Esophagus muscularis mucosa (tissue), 4 donors: ENCODE results near the gene STYXL1. TPM values are rescaled to one million over a fixed set of nuclear protein-coding genes. Genes with fewer than 3 reads are reported as not detected.
"Not testable (repeated sequence)": the region's sequence is repeated elsewhere in the genome, so short reads cannot be mapped to it uniquely, and the experiment has no call there.

Experiments used
- DNase-seq: peaks from one replicate; pipeline ENCODE4 v3.0.0-alpha.2; 2017; ENCODE audit errors: extremely low spot score
- H3K27ac ChIP-seq, 4 donors: fragments of 200-600 bp; sonication (generic); replicated peaks in 1 of 4; 1 replicate in 3 of 4; 2 replicates in 1 of 4; pipeline ENCODE4 v1.5.1; 2016 to 2019; ENCODE audit warnings: mild to moderate bottlenecking in 1 of 4
- H3K27me3 ChIP-seq, 4 donors: fragments of 200-600 bp; sonication (generic); one replicate each; pipeline versions ENCODE4 v1.5.1 to v1.6.0; 2016 to 2019
- H3K36me3 ChIP-seq, 4 donors: fragments of 200-600 bp; sonication (generic); one replicate each; pipeline ENCODE4 v1.5.1; 2016 to 2019
- H3K4me1 ChIP-seq, 4 donors: fragments of 200-600 bp; sonication (generic); one replicate each; pipeline ENCODE4 v1.5.1; 2016 to 2019
- H3K4me3 ChIP-seq, 4 donors: fragments of 200-600 bp; sonication (generic); 1 replicate in 2 of 4; 2 replicates in 2 of 4; pipeline ENCODE4 v1.5.1; 2016 to 2019; ENCODE audit warnings: mild to moderate bottlenecking in 4 of 4, moderate library complexity in 1 of 4
- H3K9me3 ChIP-seq, 4 donors: fragments of 200-600 bp; sonication (generic); 1 replicate in 3 of 4; 2 replicates in 1 of 4; pipeline ENCODE4 v1.5.1; 2016 to 2019
- CTCF ChIP-seq, 3 experiments: fragments of 200-600 bp in 2 of 3; fragments of 450-650 bp in 1 of 3; sonication (generic) in 2 of 3; IDR thresholded peaks; one replicate each; pipeline ENCODE4 v1.5.1; 2017 to 2019; ENCODE audit warnings: antibody characterized with exemption in 3 of 3, mild to moderate bottlenecking in 2 of 3, moderate library complexity in 1 of 3
- EP300 ChIP-seq: sonication (generic); formaldehyde crosslinking; IDR thresholded peaks from one replicate; pipeline ENCODE4 v1.6.1; 2017; ENCODE audit warnings: antibody characterized with exemption
- POLR2A ChIP-seq: fragments of 450-650 bp; IDR thresholded peaks from one replicate; pipeline ENCODE4 v1.6.1; 2017; ENCODE audit warnings: antibody characterized with exemption, moderate library complexity, mild to moderate bottlenecking, low read depth
- POLR2AphosphoS5 ChIP-seq, 2 donors: sonication (generic); formaldehyde crosslinking; IDR thresholded peaks; one replicate each; pipeline ENCODE4 v1.6.1; 2017; ENCODE audit warnings: antibody characterized with exemption in 2 of 2
- WGBS: methylation state at CpG from one replicate; pipeline ENCODE4 v1.1.5; 2018; 5-methylcytosine and 5-hydroxymethylcytosine counted together
- intact Hi-C: fragments of 100-400 bp; cut with DNase I; formaldehyde crosslinking; loops from one replicate; pipeline ENCODE4 v1.15.1; 2023
- total RNA-seq, 4 donors: library from RNA; depleted of rRNA; stranded (reverse); fragments of >200 nt; gene quantifications; one replicate each; pipeline versions ENCODE4 v1.1.0 to v1.2.1, GENCODE V29; 2016

The STYXL1 gene
- total RNA-seq, 4 donors from 2014 or later = 13.9 to 20.0 (median 17.9) TPM

GRCh38 chr7:76009672-76010600, 37.9 kb downstream of the STYXL1 start:
- no peak for DNase-seq
- no peak for TF ChIP-seq POLR2A
- TF ChIP-seq EP300 = no peak
- TF ChIP-seq CTCF (IDR thresholded peaks at IDR 0.05) = no peak
- no peak for TF ChIP-seq POLR2AphosphoS5 (IDR thresholded peaks at IDR 0.05)
- H3K9me3 ChIP-seq = no peaks in the 10 kb centered on the region
- H3K4me1 ChIP-seq = peaks cover 17 to 37% (median 28%) of the 10 kb centered on the region in 4 donors
- peak overlapping the region in 3 of 4 donors; percentile 43 to 58 (median 45) for H3K27ac ChIP-seq
- intact Hi-C loops = no loop called here
- peaks cover 3 to 24% (median 6%) of the 10 kb centered on the region in 4 donors for H3K36me3 ChIP-seq
- H3K27me3 ChIP-seq = no peaks in the 10 kb centered on the region
- 84% methylated on average over 11 of the region's 11 CpGs for WGBS
- H3K4me3 ChIP-seq = no peak overlapping the region

DNA sequence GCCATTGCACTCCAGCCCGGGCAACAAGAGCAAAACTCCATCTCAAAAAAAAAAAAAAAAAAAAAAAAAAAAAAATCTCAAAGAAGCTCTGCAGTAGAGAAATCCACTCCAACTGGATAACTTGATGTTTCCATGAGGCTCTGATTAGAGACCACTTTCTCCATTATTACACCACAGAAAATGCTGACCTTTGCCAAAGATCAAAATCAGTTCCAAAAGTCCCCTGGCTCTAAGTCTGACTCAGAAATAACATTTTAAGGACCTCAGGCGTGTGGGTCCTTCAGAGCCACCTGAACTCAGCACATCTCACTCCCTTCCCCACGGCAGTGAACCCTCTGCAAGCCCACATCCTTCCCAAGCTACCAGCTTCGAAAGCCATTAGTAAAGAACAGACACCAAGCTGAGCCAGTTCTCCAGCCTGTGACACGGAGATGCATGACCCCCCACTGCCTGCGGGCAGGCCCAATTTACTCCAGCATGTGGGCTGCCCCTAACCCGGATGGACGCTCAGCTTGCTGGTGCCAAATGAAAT, 39.6 kb downstream of the STYXL1 start:
- WGBS = 75% methylated on average over 8 of the region's 8 CpGs
- intact Hi-C loops = no loop called here
- no peaks in the 10 kb centered on the region for H3K27me3 ChIP-seq
- no peak overlapping the region for H3K4me3 ChIP-seq
- no peak overlapping the region for H3K27ac ChIP-seq
- DNase-seq = no peak
- H3K9me3 ChIP-seq = no peaks in the 10 kb centered on the region
- peaks cover 17 to 37% (median 28%) of the 10 kb centered on the region in 4 donors for H3K4me1 ChIP-seq
- peaks cover 14 to 29% (median 16%) of the 10 kb centered on the region in 4 donors for H3K36me3 ChIP-seq
- TF ChIP-seq POLR2A (no peak), CTCF (IDR thresholded peaks at IDR 0.05) (no peak), EP300 (no peak), POLR2AphosphoS5 (IDR thresholded peaks at IDR 0.05) (no peak)

- peaks cover 0 to 15% (median 8%) of the 10 kb centered on the region in 4 donors for H3K4me1 ChIP-seq
- WGBS = 86% methylated on average over 4 of the region's 4 CpGs
Observed at GRCh38 chr7:76005004-76005403, 42.8 kb downstream of the STYXL1 start.

DNA sequence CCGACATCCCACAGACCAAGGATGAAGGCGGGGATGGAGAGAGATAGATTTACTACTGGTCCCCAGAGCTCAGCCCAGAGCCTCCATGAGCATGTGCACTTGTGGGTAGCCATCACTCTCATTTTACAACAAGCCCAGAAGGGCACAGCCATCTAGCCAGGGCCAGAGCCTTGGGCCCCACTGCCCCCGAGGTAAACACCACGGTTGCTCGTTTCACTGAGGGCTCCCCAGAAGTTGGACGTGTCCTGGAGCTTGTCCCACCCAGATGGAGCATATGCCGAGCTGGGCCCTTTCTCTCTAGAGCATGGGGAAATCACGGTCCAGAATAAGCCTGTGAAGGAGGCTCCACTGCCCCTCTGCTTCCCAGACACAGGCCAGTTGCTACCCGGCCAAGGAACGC, 44.4 kb downstream of the STYXL1 start:
- 91% methylated on average over 9 of the region's 10 CpGs for WGBS
- TF ChIP-seq POLR2AphosphoS5 (IDR thresholded peaks at IDR 0.05) (no peak), EP300 (no peak), POLR2A (no peak), CTCF (IDR thresholded peaks at IDR 0.05) (no peak)
- intact Hi-C loops = no loop called here
- Histone ChIP-seq H3K9me3 (no peaks in the 10 kb centered on the region), H3K4me1 (no peaks in the 10 kb centered on the region), H3K36me3 (peaks cover 15 to 47% (median 34%) of the 10 kb centered on the region in 4 donors), H3K27ac (no peak overlapping the region), H3K27me3 (no peaks in the 10 kb centered on the region), H3K4me3 (no peak overlapping the region)
- DNase-seq = no peak

More at GRCh38 chr7:76005004-76005403, 42.8 kb downstream of the STYXL1 start:
- H3K27me3 ChIP-seq, H3K4me3 ChIP-seq, H3K9me3 ChIP-seq, intact Hi-C loops, DNase-seq, H3K27ac ChIP-seq: not testable (repeated sequence)
- H3K36me3 ChIP-seq = peaks cover 15 to 43% (median 33%) of the 10 kb centered on the region in 4 donors

DNA sequence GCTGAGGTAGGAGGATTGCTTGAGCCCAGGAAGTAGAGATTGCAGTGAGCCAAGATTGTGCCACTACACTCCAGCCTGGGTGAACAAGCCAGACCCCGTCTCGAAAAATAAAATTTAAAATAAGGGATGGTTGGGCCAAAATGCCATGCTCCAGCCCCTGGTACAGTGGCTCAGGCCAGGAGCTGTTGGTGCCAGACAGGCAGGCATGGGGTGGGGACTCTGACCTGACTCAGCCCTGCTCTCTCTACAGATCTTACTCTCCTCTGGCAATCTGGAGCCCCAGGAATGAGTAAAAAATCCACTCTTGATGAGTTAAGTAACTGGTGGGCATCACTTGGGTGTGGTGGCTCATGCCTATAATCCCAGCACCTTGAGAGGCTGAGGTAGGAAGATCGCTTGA, 45.0 kb downstream of the STYXL1 start:
- Histone ChIP-seq H3K4me3 (no peak overlapping the region), H3K27ac (no peak overlapping the region), H3K36me3 (peaks cover 15 to 47% (median 34%) of the 10 kb centered on the region in 4 donors), H3K27me3 (no peaks in the 10 kb centered on the region), H3K9me3 (no peaks in the 10 kb centered on the region), H3K4me1 (no peaks in the 10 kb centered on the region)
- no peak for DNase-seq
- intact Hi-C loops = no loop called here
- WGBS = 95% methylated on average over 3 of the region's 3 CpGs
- TF ChIP-seq POLR2AphosphoS5 (IDR thresholded peaks at IDR 0.05) (no peak), POLR2A (no peak), EP300 (no peak), CTCF (IDR thresholded peaks at IDR 0.05) (no peak)
